ENCODE results near the gene IGF2BP2. TPM values are rescaled to one million over a fixed set of nuclear protein-coding genes. Genes with fewer than 3 reads are reported as not detected.

Gene IGF2BP2
- total and polyA plus RNA-seq, 2 experiments from 2014 or later, result 88.9 to 91.8 TPM

GRCh38 chr3:185717121-185717520, 107.7 kb downstream of the IGF2BP2 start:
- H4K20me1 ChIP-seq (ENCODE audit: insufficient read depth, poor library complexity, severe bottlenecking), result peaks cover 84% of the 10 kb centered on the region
- WGBS (ENCODE audit: low lambda C conversion rate, missing lambda C conversion rate), result 79% methylated on average over 4 of the region's 4 CpGs
- peak overlapping the region; percentile 51 for H3K4me2 ChIP-seq
- TF ChIP-seq CTCF (IDR thresholded peaks at IDR 0.05; ENCODE audit: poor library complexity), result no peak
- TF ChIP-seq EZH2 (IDR thresholded peaks at IDR 0.05; ENCODE audit: borderline replicate concordance), result no peak
- no peak for TF ChIP-seq EZH2phosphoT487 (IDR thresholded peaks at IDR 0.05; ENCODE audit: low read depth, severe bottlenecking, unreplicated experiment)
- H3K9me3 ChIP-seq (ENCODE audit: low read depth), result no peaks in the 10 kb centered on the region
- peaks cover 46% of the 10 kb centered on the region for H3K4me1 ChIP-seq (ENCODE audit: insufficient read depth)
- H3K36me3 ChIP-seq (replicated peaks; ENCODE audit: insufficient read depth, low read depth), result no peaks in the 10 kb centered on the region
- peaks cover 99% of the 10 kb centered on the region for H3K79me2 ChIP-seq
- no peak overlapping the region for H2AFZ ChIP-seq
- H3K4me3 ChIP-seq, result no peak overlapping the region
- H3K27ac ChIP-seq, result peak overlapping the region; percentile 70
- DNase-seq (ENCODE audit: low spot score), result peak; percentile 56
- no peaks in the 10 kb centered on the region for H3K27me3 ChIP-seq
- no peaks in the 10 kb centered on the region for H3K9me2 ChIP-seq (replicated peaks; ENCODE audit: insufficient read depth)

GRCh38 chr3:185716436-185717108, 108.3 kb downstream of the IGF2BP2 start:
- H3K27me3 ChIP-seq, result no peaks in the 10 kb centered on the region
- H3K27ac ChIP-seq, result peak overlapping the region; percentile 70
- TF ChIP-seq CTCF (IDR thresholded peaks at IDR 0.05; ENCODE audit: poor library complexity) (no peak), EZH2 (IDR thresholded peaks at IDR 0.05; ENCODE audit: borderline replicate concordance) (no peak), EZH2phosphoT487 (IDR thresholded peaks at IDR 0.05; ENCODE audit: low read depth, severe bottlenecking, unreplicated experiment) (no peak)
- peak; percentile 25 for DNase-seq (ENCODE audit: low spot score)
- peaks cover 84% of the 10 kb centered on the region for H4K20me1 ChIP-seq (ENCODE audit: insufficient read depth, poor library complexity, severe bottlenecking)
- peaks cover 99% of the 10 kb centered on the region for H3K79me2 ChIP-seq
- no peaks in the 10 kb centered on the region for H3K36me3 ChIP-seq (replicated peaks; ENCODE audit: insufficient read depth, low read depth)
- 54% methylated on average over 8 of the region's 8 CpGs for WGBS (ENCODE audit: low lambda C conversion rate, missing lambda C conversion rate)
- H3K4me1 ChIP-seq (ENCODE audit: insufficient read depth), result peaks cover 52% of the 10 kb centered on the region
- H2AFZ ChIP-seq, result no peak overlapping the region
- H3K9me3 ChIP-seq (ENCODE audit: low read depth), result no peaks in the 10 kb centered on the region
- H3K9me2 ChIP-seq (replicated peaks; ENCODE audit: insufficient read depth), result no peaks in the 10 kb centered on the region
- H3K4me3 ChIP-seq, result no peak overlapping the region
- H3K4me2 ChIP-seq, result peak overlapping the region; percentile 51

GRCh38 chr3:185715091-185715490, 109.8 kb downstream of the IGF2BP2 start:
- Histone ChIP-seq H3K9me2 (replicated peaks; ENCODE audit: insufficient read depth) (no peaks in the 10 kb centered on the region), H3K4me1 (ENCODE audit: insufficient read depth) (peaks cover 56% of the 10 kb centered on the region), H3K4me3 (no peak overlapping the region)

More at GRCh38 chr3:185715091-185715490, 109.8 kb downstream of the IGF2BP2 start:
- Histone ChIP-seq H3K9me3 (ENCODE audit: low read depth) (no peaks in the 10 kb centered on the region), H3K27ac (peak overlapping the region; percentile 2), H4K20me1 (ENCODE audit: insufficient read depth, poor library complexity, severe bottlenecking) (peaks cover 84% of the 10 kb centered on the region), H3K79me2 (peaks cover 99% of the 10 kb centered on the region), H2AFZ (no peak overlapping the region), H3K4me2 (no peak overlapping the region), H3K27me3 (no peaks in the 10 kb centered on the region), H3K36me3 (replicated peaks; ENCODE audit: insufficient read depth, low read depth) (no peaks in the 10 kb centered on the region)
- 58% methylated on average over 8 of the region's 8 CpGs for WGBS (ENCODE audit: low lambda C conversion rate, missing lambda C conversion rate)
- peak; percentile 19 for DNase-seq (ENCODE audit: low spot score)
- TF ChIP-seq EZH2 (IDR thresholded peaks at IDR 0.05; ENCODE audit: borderline replicate concordance) (no peak), EZH2phosphoT487 (IDR thresholded peaks at IDR 0.05; ENCODE audit: low read depth, severe bottlenecking, unreplicated experiment) (no peak), CTCF (IDR thresholded peaks at IDR 0.05; ENCODE audit: poor library complexity) (no peak)

Measured in hepatocyte (in vitro differentiated cells).